H54 (cell line): ENCODE data around the gene PDZD4.

Source experiments
- DNase-seq: peaks from one replicate; pipeline ENCODE4 v3.0.0; 2011; ENCODE audit warnings: low spot score, mixed read lengths; ENCODE audit not compliant: insufficient read length
- FAIRE-seq: peaks from 3 replicates; lab custom pipeline; 2011; peaks lifted over from hg19 to GRCh38; lab: Jason Lieb, UNC
- POLR2A ChIP-seq: IDR thresholded peaks from 2 replicates; pipeline ENCODE4 v1.6.1; 2011; ENCODE audit warnings: low read depth, mild to moderate bottlenecking, low read length

Gene PDZD4

GRCh38 chrX:153782871-153783270, 47.5 kb downstream of the PDZD4 start:
- TF ChIP-seq POLR2A, result no peak
- DNase-seq (no peak), FAIRE-seq (no peak)

- DNase-seq, result no peak
- FAIRE-seq, result no peak
- no peak for TF ChIP-seq POLR2A
Observed at GRCh38 chrX:153782313-153782712, 48.0 kb downstream of the PDZD4 start.

- DNase-seq (no peak), FAIRE-seq (no peak)
- TF ChIP-seq POLR2A, result no peak
Observed at GRCh38 chrX:153781428-153782047, 48.8 kb downstream of the PDZD4 start.

GRCh38 chrX:153780678-153781427, 49.5 kb downstream of the PDZD4 start, which contains the start of gene SRPK3:
Gene SRPK3, plus strand, starts transcription at chrX:153781041. Its CDS starts 46 bp downstream, at chrX:153781087.
- FAIRE-seq, result no peak

GRCh38 chrX:153779891-153780677, 50.3 kb downstream of the PDZD4 start:
- TF ChIP-seq POLR2A, result no peak
- FAIRE-seq (no peak), DNase-seq (no peak)

More at GRCh38 chrX:153780678-153781427, 49.5 kb downstream of the PDZD4 start, which contains the start of gene SRPK3:
- DNase-seq, result no peak
- TF ChIP-seq POLR2A, result no peak

GRCh38 chrX:153778684-153779101, 51.7 kb downstream of the PDZD4 start:
- DNase-seq (no peak), FAIRE-seq (no peak)
- TF ChIP-seq POLR2A, result no peak

- DNase-seq, result no peak
- FAIRE-seq, result no peak
- TF ChIP-seq POLR2A, result no peak
Observed at GRCh38 chrX:153778181-153778580, 52.2 kb downstream of the PDZD4 start.

- FAIRE-seq (no peak), DNase-seq (no peak)
- no peak for TF ChIP-seq POLR2A
Observed at GRCh38 chrX:153777261-153778090, 52.9 kb downstream of the PDZD4 start.

- no peak for DNase-seq
- FAIRE-seq, result no peak
- TF ChIP-seq POLR2A, result no peak
Observed at GRCh38 chrX:153776611-153777045, 53.7 kb downstream of the PDZD4 start.

GRCh38 chrX:153776120-153776599, 54.2 kb downstream of the PDZD4 start:
- no peak for TF ChIP-seq POLR2A
- FAIRE-seq (no peak), DNase-seq (no peak)

GRCh38 chrX:153775293-153776119, 54.8 kb downstream of the PDZD4 start:
- FAIRE-seq (no peak), DNase-seq (no peak)
- no peak for TF ChIP-seq POLR2A
